Panc1 (cell line): ENCODE data around the gene TXK. TPM values are rescaled to one million over a fixed set of nuclear protein-coding genes. Genes with fewer than 3 reads are reported as not detected.

Experiments
- ATAC-seq: fragments of 200-7000 bp; cut with Tn5 transposase; 2 replicates; pipeline ENCODE4 v1.9.1; 2020; ENCODE audit warnings: mild to moderate bottlenecking, moderate library complexity
- BruUV-seq: library from RNA; stranded (reverse); fragments of 400-500 nt; replicated peaks from 2 replicates; lab custom pipeline; 2021; lab: Mats Ljungman, UMichigan
- CTCF ChIA-PET: fragments of 300-600 bp; sonication (Branson Sonifier 250); formaldehyde crosslinking; loops from one replicate; lab custom pipeline; 2022; ENCODE audit warnings: antibody characterized with exemption; lab: Charles Lee
- POLR2A ChIA-PET: fragments of 300-600 bp; sonication (Branson Sonifier 250); formaldehyde crosslinking; loops from one replicate; lab custom pipeline; 2022; ENCODE audit warnings: antibody characterized with exemption; lab: Charles Lee
- DNase-seq: peaks from one replicate; pipeline ENCODE4 v3.0.0-alpha.2; 2010; ENCODE audit warnings: low read depth, low spot score
- H3K27ac ChIP-seq: 2 replicates; pipeline ENCODE4 v1.5.1; 2011; ENCODE audit warnings: mild to moderate bottlenecking, low read length, inconsistent platforms
- H3K27me3 ChIP-seq: fragments of 200-500 bp; sonication (Bioruptor generic); 2 replicates; pipeline ENCODE4 v1.6.0; 2014; ENCODE audit warnings: low read length, inconsistent platforms; ENCODE audit not compliant: control insufficient read depth, insufficient read depth
- H3K36me3 ChIP-seq: fragments of 200-500 bp; sonication (Bioruptor generic); 2 replicates; pipeline ENCODE4 v1.5.1; 2014; ENCODE audit warnings: inconsistent platforms, mild to moderate bottlenecking, low read length, moderate library complexity; ENCODE audit not compliant: control insufficient read depth, insufficient read depth
- H3K4me1 ChIP-seq: 2 replicates; pipeline ENCODE4 v1.5.1; 2011; ENCODE audit warnings: inconsistent platforms, mild to moderate bottlenecking, low read length, moderate library complexity; ENCODE audit not compliant: control insufficient read depth, insufficient read depth
- H3K4me3 ChIP-seq, 2 experiments: 2 replicates each; pipeline ENCODE4 v1.5.1; 2011 to 2012; ENCODE audit warnings: low read depth in 2 of 2, low read length in 2 of 2, mild to moderate bottlenecking in 2 of 2, inconsistent platforms in 1 of 2, moderate library complexity in 1 of 2
- H3K9me3 ChIP-seq: fragments of 200-500 bp; sonication (Bioruptor generic); 2 replicates; pipeline ENCODE4 v1.5.1; 2014; ENCODE audit warnings: low read depth, mild to moderate bottlenecking, inconsistent platforms, low read length, moderate library complexity; ENCODE audit not compliant: control insufficient read depth, insufficient read depth
- CTCF ChIP-seq: fragments of 450-650 bp; IDR thresholded peaks from 2 replicates; pipeline ENCODE4 v1.5.1; 2017; ENCODE audit warnings: mild to moderate bottlenecking
- POLR2AphosphoS5 ChIP-seq: IDR thresholded peaks from 2 replicates; pipeline ENCODE4 v1.6.1; 2012; ENCODE audit warnings: mild to moderate bottlenecking, low read depth, low read length, moderate library complexity
- REST ChIP-seq, 2 experiments: IDR thresholded peaks; 2 replicates each; pipeline ENCODE4 v1.6.1; 2011 to 2012; ENCODE audit warnings: low read depth in 2 of 2, control low read depth in 1 of 2, low read length in 1 of 2, mild to moderate bottlenecking in 1 of 2, moderate library complexity in 1 of 2; ENCODE audit not compliant: insufficient read depth in 1 of 2
- SIN3A ChIP-seq: IDR thresholded peaks from 2 replicates; pipeline ENCODE4 v1.6.1; 2012; ENCODE audit warnings: low read depth, mild to moderate bottlenecking, low read length, moderate library complexity, borderline replicate concordance; ENCODE audit not compliant: insufficient read depth
- TCF7L2 ChIP-seq: IDR thresholded peaks from 2 replicates; pipeline ENCODE4 v1.6.1; 2011; ENCODE audit warnings: mild to moderate bottlenecking, low read depth, low read length, inconsistent platforms
- in situ Hi-C: cut with HindIII; loops from 2 replicates; pipeline ENCODE4 v1.10.0; 2016; ENCODE audit warnings: low sequenced_read_pairs, low pct_unique_long_range_greater_than_20kb
- intact Hi-C: fragments of 100-400 bp; cut with micrococcal nuclease; formaldehyde crosslinking; loops from one replicate; pipeline ENCODE4 v1.10.0; 2022; ENCODE audit not compliant: unreplicated experiment
- total RNA-seq: library from RNA; stranded (reverse); gene quantifications from one replicate; pipeline ENCODE4 v1.2.1, GENCODE V29; 2021; ENCODE audit not compliant: unreplicated experiment

Gene TXK
- total RNA-seq, 1 experiment from 2014 or later: 0.26 TPM

GRCh38 chr4:48021100-48021499, 113.0 kb downstream of the TXK start:
- no peak for TF ChIP-seq SIN3A
- TF ChIP-seq TCF7L2: no peak
- TF ChIP-seq CTCF: no peak
- no peak for TF ChIP-seq REST (IDR thresholded peaks at IDR 0.05; ENCODE audit: insufficient read depth in 1 of 2, low read depth in 2 of 2, low read length in 1 of 2)
- TF ChIP-seq POLR2AphosphoS5: no peak
- in situ Hi-C loops: no loop called here

DNA sequence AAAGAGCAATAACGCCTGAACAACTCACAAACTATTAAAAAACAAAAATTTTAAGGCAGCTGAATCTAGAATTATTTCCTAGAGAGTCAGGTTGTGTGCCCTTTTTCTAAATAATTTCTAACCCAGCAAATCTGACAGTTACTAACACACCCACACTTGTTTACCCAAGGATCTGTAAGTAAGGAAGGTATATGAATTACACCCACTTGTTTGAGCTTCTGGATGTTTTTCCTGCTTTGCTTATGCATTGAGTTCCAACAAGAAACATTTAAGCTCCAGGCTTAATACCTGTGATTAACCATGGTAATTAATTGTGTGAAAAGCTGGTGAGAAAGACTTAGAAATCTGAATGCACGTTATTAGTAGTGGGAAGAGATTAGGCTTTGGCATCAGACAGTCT, 115.9 kb downstream of the TXK start:
- POLR2A ChIA-PET: no interaction called here

More at GRCh38 chr4:48021100-48021499, 113.0 kb downstream of the TXK start:
- Histone ChIP-seq H3K4me3 (no peak overlapping the region), H3K4me1 (no peaks in the 10 kb centered on the region), H3K36me3 (0 out of 2 replicates have a peak, but pooled peaks cover 3% of the 10 kb centered on the region), H3K9me3 (no peaks in the 10 kb centered on the region), H3K27ac (no peak overlapping the region), H3K27me3 (no peaks in the 10 kb centered on the region)
- BruUV-seq: no TSS peak
- DNase-seq (no peak), ATAC-seq (no peak)
- intact Hi-C loops: no loop called here
- CTCF ChIA-PET: no interaction called here
- POLR2A ChIA-PET: no interaction called here

More for the DNA sequence above, 115.9 kb downstream of the TXK start:
- H3K27me3 ChIP-seq: no peaks in the 10 kb centered on the region
- ATAC-seq: no peak
- CTCF ChIA-PET: no interaction called here
- no peaks in the 10 kb centered on the region for H3K9me3 ChIP-seq
- H3K36me3 ChIP-seq: 0 out of 2 replicates have a peak, but pooled peaks cover 3% of the 10 kb centered on the region
- intact Hi-C loops: no loop called here
- no TSS peak for BruUV-seq
- DNase-seq: no peak
- no peaks in the 10 kb centered on the region for H3K4me1 ChIP-seq
- no peak for TF ChIP-seq TCF7L2
- TF ChIP-seq CTCF: no peak
- TF ChIP-seq SIN3A: no peak
- no peak for TF ChIP-seq REST (IDR thresholded peaks at IDR 0.05; ENCODE audit: insufficient read depth in 1 of 2, low read depth in 2 of 2, low read length in 1 of 2)
- TF ChIP-seq POLR2AphosphoS5: no peak
- in situ Hi-C loops: no loop called here
- no peak overlapping the region for H3K4me3 ChIP-seq
- no peak overlapping the region for H3K27ac ChIP-seq
